ENCODE measurements around the gene MAP2K5. TPM values are rescaled to one million over a fixed set of nuclear protein-coding genes. Genes with fewer than 3 reads are reported as not detected.

Gene MAP2K5
- total RNA-seq, 4 donors from 2014 or later: 10.2 to 13.8 (median 11.9) TPM

- Histone ChIP-seq H3K36me3 (peaks cover 0 to 6% (median 0%) of the 10 kb centered on the region in 3 donors), H3K27me3 (no peaks in the 10 kb centered on the region), H3K4me1 (no peaks in the 10 kb centered on the region), H3K9me3 (peaks cover 0 to 1% (median 0%) of the 10 kb centered on the region in 4 donors), H3K4me3 (no peak overlapping the region), H3K27ac (no peak overlapping the region)
- TF ChIP-seq POLR2A (IDR thresholded peaks at IDR 0.05) (no peak), EP300 (IDR thresholded peaks at IDR 0.05) (no peak), CTCF (IDR thresholded peaks at IDR 0.05) (no peak)
- DNase-seq (ENCODE audit: low spot score in 2 of 2): no peak
- 75 to 82% methylated on average over 2 of the region's 2 CpGs for WGBS, 2 donors
Measured at GRCh38 chr15:67678089-67678488, 135.6 kb downstream of the MAP2K5 start.

- 39 to 44% methylated on average over 5 of the region's 5 CpGs for WGBS, 2 donors
- H3K4me1 ChIP-seq: no peaks in the 10 kb centered on the region
- H3K36me3 ChIP-seq: peaks cover 0 to 13% (median 0%) of the 10 kb centered on the region in 3 donors
- H3K9me3 ChIP-seq: peaks cover 0 to 10% (median 0%) of the 10 kb centered on the region in 4 donors
- no peak overlapping the region for H3K27ac ChIP-seq
- H3K27me3 ChIP-seq: no peaks in the 10 kb centered on the region
- H3K4me3 ChIP-seq: no peak overlapping the region
- no peak for TF ChIP-seq CTCF (IDR thresholded peaks at IDR 0.05)
- no peak for TF ChIP-seq POLR2A (IDR thresholded peaks at IDR 0.05)
- no peak for TF ChIP-seq EP300 (IDR thresholded peaks at IDR 0.05)
- no peak for DNase-seq (ENCODE audit: low spot score in 2 of 2)
Measured at GRCh38 chr15:67678993-67679392, 136.5 kb downstream of the MAP2K5 start.

- no peaks in the 10 kb centered on the region for H3K27me3 ChIP-seq
- DNase-seq (ENCODE audit: low spot score in 2 of 2): no peak
- H3K4me1 ChIP-seq: no peaks in the 10 kb centered on the region
- WGBS, 2 donors: 60 to 63% methylated on average over 2 of the region's 2 CpGs
- H3K4me3 ChIP-seq: no peak overlapping the region
- TF ChIP-seq EP300 (IDR thresholded peaks at IDR 0.05) (no peak), POLR2A (IDR thresholded peaks at IDR 0.05) (no peak), CTCF (IDR thresholded peaks at IDR 0.05) (no peak)
- H3K36me3 ChIP-seq: peaks cover 0 to 12% (median 0%) of the 10 kb centered on the region in 3 donors
- H3K9me3 ChIP-seq: peaks cover 0 to 27% (median 6%) of the 10 kb centered on the region in 4 donors
- no peak overlapping the region for H3K27ac ChIP-seq
Measured at GRCh38 chr15:67680641-67681040, 138.1 kb downstream of the MAP2K5 start.

- TF ChIP-seq CTCF (IDR thresholded peaks at IDR 0.05): no peak
- TF ChIP-seq POLR2A (IDR thresholded peaks at IDR 0.05): no peak
- no peak for TF ChIP-seq EP300 (IDR thresholded peaks at IDR 0.05)
- WGBS, 2 donors: 90 to 92% methylated on average over 3 of the region's 3 CpGs
Measured at GRCh38 chr15:67685008-67685599, 142.6 kb downstream of the MAP2K5 start.

GRCh38 chr15:67685716-67686115 is 143.2 kb downstream of the MAP2K5 start:
- Histone ChIP-seq H3K4me1 (no peaks in the 10 kb centered on the region), H3K4me3 (no peak overlapping the region), H3K36me3 (peaks cover 0 to 16% (median 0%) of the 10 kb centered on the region in 3 donors), H3K9me3 (peaks cover 0 to 29% (median 8%) of the 10 kb centered on the region in 4 donors), H3K27me3 (no peaks in the 10 kb centered on the region), H3K27ac (no peak overlapping the region)
- no peak for TF ChIP-seq EP300 (IDR thresholded peaks at IDR 0.05)
- no peak for TF ChIP-seq CTCF (IDR thresholded peaks at IDR 0.05)
- TF ChIP-seq POLR2A (IDR thresholded peaks at IDR 0.05): no peak
- DNase-seq (ENCODE audit: low spot score in 2 of 2): no peak
- 100% methylated on average over 2 of the region's 2 CpGs for WGBS, 2 donors

More at GRCh38 chr15:67685008-67685599, 142.6 kb downstream of the MAP2K5 start:
- Histone ChIP-seq H3K27ac (no peak overlapping the region), H3K27me3 (no peaks in the 10 kb centered on the region), H3K36me3 (peaks cover 0 to 16% (median 0%) of the 10 kb centered on the region in 3 donors), H3K4me1 (no peaks in the 10 kb centered on the region), H3K9me3 (peaks cover 0 to 29% (median 8%) of the 10 kb centered on the region in 4 donors), H3K4me3 (no peak overlapping the region)
- DNase-seq (ENCODE audit: low spot score in 2 of 2): no peak

Measured in tibial nerve (tissue), 4 donors.